H1 (cell line): ENCODE measurements around the gene MRPL54. TPM values are rescaled to one million over a fixed set of nuclear protein-coding genes. Genes with fewer than 3 reads are reported as not detected.
"Not testable (repeated sequence)": the region's sequence is repeated elsewhere in the genome, so short reads cannot be mapped to it uniquely, and the experiment has no call there.

ENCODE experiments used
- CTCF ChIA-PET: fragments of 300-600 bp; sonication (Branson Sonifier 250); formaldehyde crosslinking; loops from one replicate; lab custom pipeline; 2021; ENCODE audit not compliant: partially characterized antibody; lab: Charles Lee
- POLR2A ChIA-PET: fragments of 300-600 bp; sonication (Branson Sonifier 250); formaldehyde crosslinking; loops from one replicate; lab custom pipeline; 2021; ENCODE audit warnings: inconsistent platforms; ENCODE audit not compliant: partially characterized antibody; lab: Charles Lee
- DNase-seq, 2 experiments: peaks; one replicate each; pipeline versions ENCODE4 v3.0.0 to v3.0.0-alpha.2; 2010 to 2022; ENCODE audit warnings: low spot score in 2 of 2, low read depth in 1 of 2, mixed read lengths in 1 of 2
- FAIRE-seq: peaks from 2 replicates; lab custom pipeline; 2011; peaks lifted over from hg19 to GRCh38; lab: Jason Lieb, UNC
- H2AFZ ChIP-seq: 2 replicates; pipeline ENCODE4 v1.8.1; 2012; ENCODE audit warnings: low read length, inconsistent platforms
- H2AK5ac ChIP-seq: 2 replicates; pipeline ENCODE4 v1.6.1; 2013; ENCODE audit warnings: low read depth, low read length
- H2BK120ac ChIP-seq: replicated peaks from 2 replicates; pipeline ENCODE3; 2013; ENCODE audit warnings: low read depth, low read length, inconsistent platforms
- H2BK12ac ChIP-seq: 2 replicates; pipeline ENCODE4 v1.6.1; 2013; ENCODE audit warnings: low read depth, low read length
- H2BK15ac ChIP-seq: 2 replicates; pipeline ENCODE4 v1.6.1; 2013; ENCODE audit warnings: low read length
- H2BK20ac ChIP-seq: 2 replicates; pipeline ENCODE4 v1.6.1; 2013; ENCODE audit warnings: low read length
- H2BK5ac ChIP-seq: 2 replicates; pipeline ENCODE4 v1.6.1; 2013; ENCODE audit warnings: low read depth, low read length
- H3K14ac ChIP-seq: 2 replicates; pipeline ENCODE4 v1.6.1; 2013; ENCODE audit warnings: inconsistent platforms; ENCODE audit not compliant: insufficient read length
- H3K18ac ChIP-seq: 2 replicates; pipeline ENCODE4 v1.6.1; 2013; ENCODE audit warnings: low read length; ENCODE audit errors: extremely low read depth
- H3K23ac ChIP-seq: 2 replicates; pipeline ENCODE4 v1.6.1; 2013; ENCODE audit warnings: inconsistent platforms; ENCODE audit not compliant: insufficient read length
- H3K23me2 ChIP-seq: 2 replicates; pipeline ENCODE4 v1.6.1; 2013; ENCODE audit warnings: low read depth, low read length
- H3K27ac ChIP-seq: 2 replicates; pipeline ENCODE4 v1.6.1; 2011; ENCODE audit warnings: low read depth, low read length, inconsistent platforms
- H3K27me3 ChIP-seq, 4 experiments: replicated peaks in 1 of 4; 1 replicate in 1 of 4; 2 replicates in 3 of 4; pipeline versions ENCODE4 v1.6.1 to v1.8.1; 2011 to 2013; ENCODE audit warnings: low read length in 3 of 4, mild to moderate bottlenecking in 3 of 4, inconsistent platforms in 2 of 4, mixed read lengths in 2 of 4, moderate library complexity in 1 of 4; ENCODE audit not compliant: control insufficient read depth in 3 of 4, insufficient read depth in 3 of 4; ENCODE audit errors: extremely low read depth in 1 of 4
- H3K36me3 ChIP-seq, 4 experiments: 2 replicates each; pipeline versions ENCODE4 v1.6.1 to v1.8.1; 2011 to 2013; ENCODE audit warnings: mild to moderate bottlenecking in 4 of 4, low read length in 3 of 4, moderate library complexity in 2 of 4, control low read depth in 1 of 4, inconsistent platforms in 1 of 4; ENCODE audit not compliant: insufficient read depth in 4 of 4, control insufficient read depth in 2 of 4
- H3K4ac ChIP-seq: replicated peaks from 2 replicates; pipeline ENCODE3; 2013; ENCODE audit warnings: low read length, low read depth, mixed read lengths, inconsistent platforms; ENCODE audit not compliant: insufficient read length
- H3K4me1 ChIP-seq, 4 experiments: replicated peaks in 1 of 4; 1 replicate in 1 of 4; 2 replicates in 3 of 4; pipeline versions ENCODE4 v1.6.1 to v1.8.1; 2011 to 2013; ENCODE audit warnings: low read length in 3 of 4, inconsistent platforms in 2 of 4, mixed read lengths in 1 of 4; ENCODE audit not compliant: insufficient read depth in 4 of 4, control insufficient read depth in 3 of 4
- H3K4me2 ChIP-seq, 2 experiments: 2 replicates each; pipeline versions ENCODE4 v1.6.1 to v1.8.1; 2011 to 2013; ENCODE audit warnings: low read depth in 2 of 2, low read length in 2 of 2, control low read depth in 1 of 2, inconsistent platforms in 1 of 2, mild to moderate bottlenecking in 1 of 2; ENCODE audit not compliant: insufficient read depth in 1 of 2
- H3K4me3 ChIP-seq, 4 experiments: fragments of 200-600, 300-600 bp in 1 of 4; sonication (generic), shearing (Covaris generic), sonication (Bioruptor Twin) in 1 of 4; 2 replicates each; pipeline versions ENCODE4 v1.5.1 to v1.8.1; 2011 to 2016; ENCODE audit warnings: low read length in 4 of 4, low read depth in 3 of 4, control low read depth in 2 of 4, inconsistent platforms in 2 of 4, mild to moderate bottlenecking in 2 of 4, mixed read lengths in 1 of 4, moderate library complexity in 1 of 4; ENCODE audit not compliant: insufficient read depth in 2 of 4; ENCODE audit errors: extremely low read depth in 1 of 4
- H3K56ac ChIP-seq: replicated peaks from 2 replicates; pipeline ENCODE3; 2013; ENCODE audit warnings: low read depth, mild to moderate bottlenecking, mixed read lengths, low read length, inconsistent platforms; ENCODE audit not compliant: insufficient read length
- H3K79me1 ChIP-seq: 2 replicates; pipeline ENCODE4 v1.6.1; 2013; ENCODE audit warnings: low read depth, low read length, control low read depth
- H3K79me2 ChIP-seq, 2 experiments: 2 replicates each; pipeline versions ENCODE4 v1.6.1 to v1.8.1; 2012 to 2013; ENCODE audit warnings: low read length in 2 of 2, mild to moderate bottlenecking in 2 of 2, inconsistent platforms in 1 of 2; ENCODE audit not compliant: insufficient read depth in 2 of 2, control insufficient read depth in 1 of 2
- H3K9ac ChIP-seq, 4 experiments: replicated peaks in 1 of 4; 1 replicate in 1 of 4; 2 replicates in 3 of 4; pipeline versions ENCODE4 v1.6.1 to v1.8.1; 2011 to 2013; ENCODE audit warnings: low read depth in 3 of 4, low read length in 3 of 4, control low read depth in 2 of 4, mild to moderate bottlenecking in 2 of 4, moderate library complexity in 2 of 4, inconsistent platforms in 1 of 4; ENCODE audit errors: extremely low read depth in 1 of 4
- H3K9me3 ChIP-seq, 2 experiments: 2 replicates each; pipeline versions ENCODE4 v1.6.1 to v1.8.1; 2012 to 2013; ENCODE audit warnings: mild to moderate bottlenecking in 2 of 2, moderate library complexity in 2 of 2, control low read depth in 1 of 2, inconsistent platforms in 1 of 2, low read depth in 1 of 2, low read length in 1 of 2, mixed read lengths in 1 of 2; ENCODE audit not compliant: insufficient read depth in 2 of 2
- H4K20me1 ChIP-seq, 2 experiments: replicated peaks in 1 of 2; 2 replicates each; pipeline versions ENCODE3 to v1.8.1; 2011 to 2013; ENCODE audit warnings: inconsistent platforms in 2 of 2, low read length in 2 of 2, mild to moderate bottlenecking in 1 of 2; ENCODE audit not compliant: insufficient read depth in 2 of 2, control insufficient read depth in 1 of 2
- H4K5ac ChIP-seq: 2 replicates; pipeline ENCODE4 v1.6.1; 2013; ENCODE audit warnings: low read length, low read depth, mixed read lengths, inconsistent platforms; ENCODE audit not compliant: insufficient read length
- H4K8ac ChIP-seq: 2 replicates; pipeline ENCODE4 v1.8.0; 2013; ENCODE audit warnings: mild to moderate bottlenecking, moderate library complexity, low read length, inconsistent platforms; ENCODE audit not compliant: insufficient read depth; ENCODE audit errors: extremely low read depth
- H4K91ac ChIP-seq: replicated peaks from 2 replicates; pipeline ENCODE3; 2013; ENCODE audit warnings: low read length, mixed read lengths, inconsistent platforms; ENCODE audit not compliant: insufficient read length
- CTBP2 ChIP-seq: IDR thresholded peaks from 2 replicates; pipeline ENCODE4 v1.7.0; 2011; ENCODE audit warnings: borderline replicate concordance, mild to moderate bottlenecking, moderate library complexity, mixed read lengths, low read length; ENCODE audit not compliant: insufficient read depth, insufficient read length
- HDAC6 ChIP-seq: IDR thresholded peaks from one replicate; pipeline ENCODE4 v1.7.1; 2012; ENCODE audit warnings: low read depth, mild to moderate bottlenecking, inconsistent platforms, low read length, moderate library complexity
- MAFK ChIP-seq: IDR thresholded peaks from 2 replicates; pipeline ENCODE4 v1.6.1; 2012; ENCODE audit warnings: low read depth, mild to moderate bottlenecking, improper control_type of control experiment, low read length
- POLR2A ChIP-seq, 2 experiments: IDR thresholded peaks; 1 replicate in 1 of 2; 2 replicates in 1 of 2; pipeline ENCODE4 v1.6.1; 2011; ENCODE audit warnings: low read depth in 2 of 2, low read length in 2 of 2, mild to moderate bottlenecking in 2 of 2; ENCODE audit errors: control extremely low read depth in 1 of 2
- RAD21 ChIP-seq, 2 experiments: IDR thresholded peaks in 1 of 2; conservative IDR thresholded peaks in 1 of 2; 2 replicates each; pipeline ENCODE4 v1.6.1; 2011; ENCODE audit warnings: low read depth in 2 of 2, low read length in 2 of 2, improper control_type of control experiment in 1 of 2, inconsistent platforms in 1 of 2, mild to moderate bottlenecking in 1 of 2, moderate library complexity in 1 of 2
- WGBS, 2 experiments: shearing (Covaris generic) in 1 of 2; methylation state at CpG; one replicate each; pipeline versions ENCODE4 v1.1.6 to v1.1.7; 2013 to 2015; ENCODE audit warnings: low lambda C conversion rate in 2 of 2, mixed read lengths in 2 of 2, inconsistent platforms in 1 of 2, low coverage in 1 of 2, missing lambda C conversion rate in 1 of 2; ENCODE audit not compliant: insufficient replicate concordance in 2 of 2, insufficient coverage in 1 of 2, insufficient read length in 1 of 2; ENCODE audit errors: extremely low coverage in 1 of 2, missing lambda C conversion rate in 1 of 2; 5-methylcytosine and 5-hydroxymethylcytosine counted together
- polyA plus RNA-seq, 7 experiments: library from polyadenylated mRNA; depleted of rRNA in 3 of 7; stranded (reverse) in 5 of 7; unstranded in 2 of 7; fragments of >200 nt in 5 of 7; fragments of 200-250 nt in 2 of 7; gene quantifications; 1 replicate in 5 of 7; 2 replicates in 1 of 7; 4 replicates in 1 of 7; pipeline versions ENCODE4 v1.2.1 to v1.2.3, GENCODE V29; 2011 to 2013; ENCODE audit warnings: missing spikeins in 2 of 7, mixed read lengths in 2 of 7
- total RNA-seq: library from RNA; stranded (reverse); fragmentation: NEBNext Ultra II Directional; extraction: Animal tissue kit (Norgen Biotek cat#: 25700); gene quantifications from 2 replicates; pipeline ENCODE4 v1.2.1, GENCODE V29; 2021

MRPL54 gene
- total and polyA plus RNA-seq, 2 of the 8 experiments (the other 6 are each of a cell fraction or from before 2014, with no cell fraction given): 63.8 to 72.8 TPM

- TF ChIP-seq MAFK: no peak
- no peak for TF ChIP-seq HDAC6
- no peak for TF ChIP-seq CTBP2
- no peak for TF ChIP-seq RAD21 (IDR thresholded peaks at IDR 0.05 in 1 of 2, conservative IDR thresholded peaks at IDR 0.05 in 1 of 2; ENCODE audit: low read depth in 2 of 2, low read length in 2 of 2)
- TF ChIP-seq POLR2A (IDR thresholded peaks at IDR 0.05; ENCODE audit: control extremely low read depth in 1 of 2, low read depth in 2 of 2, low read length in 2 of 2): no peak
Observed at GRCh38 chr19:3753631-3754410, 8.7 kb upstream of the MRPL54 start (continued).

- not testable (repeated sequence) for H3K14ac ChIP-seq, H3K4ac ChIP-seq, H3K4me1 ChIP-seq, H2AK5ac ChIP-seq, H3K27ac ChIP-seq, H3K23ac ChIP-seq, H2BK20ac ChIP-seq, FAIRE-seq, H3K56ac ChIP-seq, H2BK5ac ChIP-seq, H3K4me2 ChIP-seq, H2BK12ac ChIP-seq, H4K5ac ChIP-seq, H3K27me3 ChIP-seq, DNase-seq, H2AFZ ChIP-seq, H3K79me1 ChIP-seq, H3K18ac ChIP-seq, H2BK15ac ChIP-seq, H3K23me2 ChIP-seq, H3K36me3 ChIP-seq, H4K20me1 ChIP-seq, H3K9ac ChIP-seq, H3K79me2 ChIP-seq, H4K91ac ChIP-seq, H4K8ac ChIP-seq, H3K9me3 ChIP-seq, H3K4me3 ChIP-seq, H2BK120ac ChIP-seq
- ChIA-PET POLR2A (interaction anchor here (2.1 to 2.3 kb wide), 2 partner anchors 10 to 16 kb away, joined by 4 to 10 read pairs; no protein-coding TSS in a partner anchor), CTCF (interaction anchor here (1.3 kb wide), 2 partner anchors 12 to 60 kb away, joined by 3 read pairs; no protein-coding TSS in a partner anchor)
- WGBS, 2 experiments: 90% methylated on average over 7 of the region's 7 CpGs; no CpG with 5 or more reads in 1 of the 2 experiments
Observed at GRCh38 chr19:3757705-3758104, 4.8 kb upstream of the MRPL54 start.
